DOHH2 (cell line): ENCODE data around the gene POT1.

Experiments
- H3F3A ChIP-seq: fragments of 200-600 bp; sonication (generic), shearing (Covaris generic); 2 replicates; pipeline ENCODE4 v1.6.0; 2016; ENCODE audit warnings: antibody characterized with exemption, mild to moderate bottlenecking; ENCODE audit not compliant: control insufficient read depth, insufficient read depth
- H3K27ac ChIP-seq: fragments of 200-600 bp; sonication (generic); 2 replicates; pipeline ENCODE4 v1.5.1; 2014; ENCODE audit warnings: low read depth, mild to moderate bottlenecking, low read length, moderate library complexity
- H3K27me3 ChIP-seq: fragments of 200-600 bp; sonication (generic); 2 replicates; pipeline ENCODE4 v1.6.1; 2014; ENCODE audit warnings: mild to moderate bottlenecking, low read length, mixed read lengths; ENCODE audit not compliant: control insufficient read depth
- H3K36me3 ChIP-seq: fragments of 200-600 bp; sonication (generic); 2 replicates; pipeline ENCODE4 v1.6.1; 2014; ENCODE audit warnings: mild to moderate bottlenecking, low read length, moderate library complexity, mixed read lengths; ENCODE audit not compliant: control insufficient read depth
- H3K4me1 ChIP-seq: fragments of 200-600 bp; sonication (generic); 2 replicates; pipeline ENCODE4 v1.6.1; 2014; ENCODE audit warnings: mild to moderate bottlenecking, low read length, mixed read lengths; ENCODE audit not compliant: control insufficient read depth
- H3K4me2 ChIP-seq: fragments of 200-600 bp; sonication (generic); 2 replicates; pipeline ENCODE4 v1.6.0; 2014; ENCODE audit warnings: mild to moderate bottlenecking, low read length, moderate library complexity
- H3K4me3 ChIP-seq: fragments of 200-600 bp; sonication (generic); 2 replicates; pipeline ENCODE4 v1.5.1; 2014; ENCODE audit warnings: mild to moderate bottlenecking, low read length, mixed read lengths
- H3K79me2 ChIP-seq: fragments of 200-600 bp; sonication (generic); 2 replicates; pipeline ENCODE4 v1.6.1; 2014; ENCODE audit warnings: mild to moderate bottlenecking, low read length, mixed read lengths; ENCODE audit not compliant: control insufficient read depth
- H3K9me2 ChIP-seq: fragments of 200-600 bp; sonication (generic); replicated peaks from 2 replicates; pipeline ENCODE4 v1.6.1; 2014; ENCODE audit warnings: mild to moderate bottlenecking, low read length, mixed read lengths; ENCODE audit not compliant: control insufficient read depth
- H3K9me3 ChIP-seq: fragments of 200-600 bp; sonication (generic); 2 replicates; pipeline ENCODE4 v1.6.1; 2014; ENCODE audit warnings: antibody characterized with exemption, low read length, mixed read lengths; ENCODE audit not compliant: control insufficient read depth, insufficient read depth
- H4K20me1 ChIP-seq: fragments of 200-600 bp; sonication (generic); 2 replicates; pipeline ENCODE4 v1.6.0; 2014; ENCODE audit warnings: low read depth, mild to moderate bottlenecking, antibody characterized with exemption, low read length, moderate library complexity; ENCODE audit not compliant: control insufficient read depth, insufficient read depth
- EZH2phosphoT487 ChIP-seq: fragments of 200-600 bp; sonication (generic); IDR thresholded peaks from 2 replicates; pipeline ENCODE4 v1.6.1; 2017; ENCODE audit warnings: borderline replicate concordance, mild to moderate bottlenecking, antibody characterized with exemption, low read length, moderate library complexity, mixed read lengths
- TF ChIP-seq, protein P1 (sequence below): fragments of 200-600 bp; sonication (generic); IDR thresholded peaks from one replicate; pipeline ENCODE4 v1.5.1; 2014; ENCODE audit warnings: antibody characterized with exemption, mild to moderate bottlenecking, low read depth, low read length; ENCODE audit not compliant: poor library complexity, severe bottlenecking

The POT1 gene

DNA sequence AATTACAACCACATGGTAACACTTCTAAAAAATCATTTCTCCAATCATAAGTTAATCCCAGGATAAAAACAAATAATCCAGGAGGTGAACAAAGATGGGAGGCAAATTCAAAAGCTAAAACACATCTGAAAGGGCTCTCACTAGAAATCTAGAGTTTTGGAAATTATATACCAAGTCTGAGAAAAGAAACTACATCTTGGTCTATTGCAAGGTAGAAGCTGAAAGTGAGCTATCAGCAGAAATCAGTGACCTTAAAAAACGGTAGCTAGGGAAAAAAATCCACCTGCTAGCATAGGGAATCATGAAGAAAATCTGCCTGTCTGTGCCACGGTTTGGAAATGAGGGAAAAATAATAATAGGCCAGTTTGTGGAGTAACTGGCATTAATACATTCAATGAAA is 50.5 kb downstream of the POT1 start:
- Histone ChIP-seq H3K36me3 (no peaks in the 10 kb centered on the region), H3F3A (no peaks in the 10 kb centered on the region), H3K27ac (no peak overlapping the region), H3K4me2 (no peak overlapping the region), H3K4me1 (no peaks in the 10 kb centered on the region), H3K27me3 (no peaks in the 10 kb centered on the region), H3K9me2 (no peaks in the 10 kb centered on the region), H3K4me3 (no peak overlapping the region), H3K79me2 (no peaks in the 10 kb centered on the region), H4K20me1 (no peaks in the 10 kb centered on the region), H3K9me3 (no peaks in the 10 kb centered on the region)
- TF ChIP-seq EZH2phosphoT487: no peak
- TF ChIP-seq, protein P1, sequence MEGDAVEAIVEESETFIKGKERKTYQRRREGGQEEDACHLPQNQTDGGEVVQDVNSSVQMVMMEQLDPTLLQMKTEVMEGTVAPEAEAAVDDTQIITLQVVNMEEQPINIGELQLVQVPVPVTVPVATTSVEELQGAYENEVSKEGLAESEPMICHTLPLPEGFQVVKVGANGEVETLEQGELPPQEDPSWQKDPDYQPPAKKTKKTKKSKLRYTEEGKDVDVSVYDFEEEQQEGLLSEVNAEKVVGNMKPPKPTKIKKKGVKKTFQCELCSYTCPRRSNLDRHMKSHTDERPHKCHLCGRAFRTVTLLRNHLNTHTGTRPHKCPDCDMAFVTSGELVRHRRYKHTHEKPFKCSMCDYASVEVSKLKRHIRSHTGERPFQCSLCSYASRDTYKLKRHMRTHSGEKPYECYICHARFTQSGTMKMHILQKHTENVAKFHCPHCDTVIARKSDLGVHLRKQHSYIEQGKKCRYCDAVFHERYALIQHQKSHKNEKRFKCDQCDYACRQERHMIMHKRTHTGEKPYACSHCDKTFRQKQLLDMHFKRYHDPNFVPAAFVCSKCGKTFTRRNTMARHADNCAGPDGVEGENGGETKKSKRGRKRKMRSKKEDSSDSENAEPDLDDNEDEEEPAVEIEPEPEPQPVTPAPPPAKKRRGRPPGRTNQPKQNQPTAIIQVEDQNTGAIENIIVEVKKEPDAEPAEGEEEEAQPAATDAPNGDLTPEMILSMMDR: no peak

DNA sequence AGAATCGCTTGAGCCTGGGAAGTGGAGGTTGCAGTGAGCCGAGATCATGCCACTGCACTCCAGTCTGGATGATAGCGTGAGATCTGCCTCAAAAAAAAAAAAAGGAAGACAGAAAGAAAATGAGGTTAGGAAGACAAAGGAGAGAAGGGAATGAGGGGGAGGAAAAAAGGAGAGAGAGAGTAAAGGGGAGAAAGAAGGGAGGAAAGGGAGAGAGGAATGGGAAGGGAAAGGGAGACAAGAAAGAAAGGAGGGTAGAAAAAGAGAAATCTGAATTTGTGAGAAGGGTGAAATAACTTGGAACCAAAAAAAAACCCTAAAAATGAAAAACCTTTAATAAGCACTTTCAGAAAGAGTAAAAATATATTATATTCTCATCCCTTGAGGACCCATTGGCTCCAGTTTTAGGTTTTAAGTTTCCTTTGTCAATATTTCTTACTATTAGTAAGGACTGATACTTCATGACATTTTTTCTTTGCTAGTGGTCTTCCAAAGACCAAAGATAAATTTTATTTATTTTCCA is 54.9 kb downstream of the POT1 start:
- no peaks in the 10 kb centered on the region for H4K20me1 ChIP-seq
- H3K79me2 ChIP-seq: no peaks in the 10 kb centered on the region
- no peak overlapping the region for H3K4me3 ChIP-seq
- no peaks in the 10 kb centered on the region for H3K36me3 ChIP-seq
- H3F3A ChIP-seq: no peaks in the 10 kb centered on the region
- H3K27me3 ChIP-seq: no peaks in the 10 kb centered on the region
- no peak overlapping the region for H3K4me2 ChIP-seq
- H3K9me3 ChIP-seq: no peaks in the 10 kb centered on the region
- TF ChIP-seq, protein P1: no peak
- no peak for TF ChIP-seq EZH2phosphoT487
- no peaks in the 10 kb centered on the region for H3K9me2 ChIP-seq
- no peak overlapping the region for H3K27ac ChIP-seq
- no peaks in the 10 kb centered on the region for H3K4me1 ChIP-seq

DNA sequence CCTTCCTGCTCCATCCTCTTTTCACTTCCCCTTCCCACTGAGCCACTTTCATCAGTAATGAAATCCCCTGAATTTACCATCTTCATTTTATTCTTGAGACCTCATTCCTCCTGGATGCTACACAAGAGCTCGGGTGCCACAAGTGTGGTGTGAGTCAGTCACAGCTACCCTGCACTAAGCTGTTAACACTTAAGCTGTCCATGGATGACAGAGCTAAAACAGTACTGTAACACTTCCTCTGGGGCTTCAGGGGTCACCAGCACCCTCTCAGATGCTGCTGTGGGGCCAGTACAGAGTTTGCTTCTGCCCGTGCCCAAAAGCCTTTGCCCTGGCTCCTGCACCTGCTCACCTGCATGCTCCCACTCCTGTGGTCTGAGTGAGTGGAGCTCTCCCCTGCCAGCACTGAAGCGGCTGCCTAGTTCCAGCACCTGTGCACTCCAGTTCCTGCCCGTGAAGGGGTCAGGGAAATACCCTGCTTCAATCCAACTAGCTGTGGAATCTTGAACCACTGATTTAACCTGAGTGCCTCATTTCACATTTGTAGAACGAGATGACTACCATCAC is 71.9 kb downstream of the POT1 start:
- H3K9me3 ChIP-seq: 0 out of 2 replicates have a peak, but pooled peaks cover 6% of the 10 kb centered on the region
- H3K4me2 ChIP-seq: no peak overlapping the region

More for the DNA sequence above, 71.9 kb downstream of the POT1 start:
- H3F3A ChIP-seq: peaks cover 3% of the 10 kb centered on the region; the same call in 1 of the 2 replicates
- no peaks in the 10 kb centered on the region for H3K9me2 ChIP-seq
- no peak overlapping the region for H3K27ac ChIP-seq
- H3K36me3 ChIP-seq: peaks cover 22% of the 10 kb centered on the region
- no peak overlapping the region for H3K4me3 ChIP-seq
- H3K27me3 ChIP-seq: no peaks in the 10 kb centered on the region
- H3K79me2 ChIP-seq: no peaks in the 10 kb centered on the region
- TF ChIP-seq, protein P1: no peak
- TF ChIP-seq EZH2phosphoT487: no peak
- H4K20me1 ChIP-seq: no peaks in the 10 kb centered on the region
- H3K4me1 ChIP-seq: no peaks in the 10 kb centered on the region
